GM12878 (cell line): Measurements from ENCODE around the gene PPP1R10. TPM values are rescaled to one million over a fixed set of nuclear protein-coding genes. Genes with fewer than 3 reads are reported as not detected.

ENCODE experiments used
- EP300 ChIP-seq, 2 experiments: fragments of 150-350 bp in 1 of 2; IDR thresholded peaks; 2 replicates each; pipeline ENCODE4 v1.6.1; 2011 to 2012; ENCODE audit warnings: low read depth in 2 of 2, low read length in 2 of 2, borderline replicate concordance in 1 of 2, improper control_type of control experiment in 1 of 2, inconsistent platforms in 1 of 2; ENCODE audit not compliant: control insufficient read depth in 1 of 2
- HDGF ChIP-seq: fragments of 450-650 bp; IDR thresholded peaks from 2 replicates; pipeline ENCODE4 v1.6.1; 2016; ENCODE audit warnings: antibody characterized with exemption
- MYC ChIP-seq: IDR thresholded peaks from 2 replicates; pipeline ENCODE4 v1.6.1; 2011; ENCODE audit warnings: mild to moderate bottlenecking, low read length, moderate library complexity, inconsistent platforms; ENCODE audit not compliant: insufficient read depth, insufficient replicate concordance, insufficient read length, severe bottlenecking
- POLR2AphosphoS5 ChIP-seq: IDR thresholded peaks from 2 replicates; pipeline ENCODE4 v1.6.1; 2011; ENCODE audit warnings: mild to moderate bottlenecking, low read length, inconsistent platforms
- SKIL ChIP-seq: fragments of 450-650 bp; IDR thresholded peaks from 2 replicates; pipeline ENCODE4 v1.6.1; 2017; ENCODE audit warnings: mild to moderate bottlenecking, low read depth, inconsistent platforms; ENCODE audit not compliant: poor library complexity, severe bottlenecking
- TCF12 ChIP-seq: IDR thresholded peaks from 2 replicates; pipeline ENCODE4 v1.6.1; 2011; ENCODE audit warnings: low read depth, mild to moderate bottlenecking, low read length
- ZBTB40 ChIP-seq: fragments of 450-650 bp; IDR thresholded peaks from 2 replicates; pipeline ENCODE4 v1.6.1; 2016; ENCODE audit warnings: mild to moderate bottlenecking, moderate library complexity, borderline replicate concordance
- polyA plus RNA-seq, 11 experiments: library from polyadenylated mRNA; depleted of rRNA in 4 of 11; unstranded in 6 of 11; stranded (reverse) in 5 of 11; fragments of >200 nt; fragmentation: Nextera tagmentation in 4 of 11; fragmentation: Illumina TruSeq in 1 of 11; extraction: Ambion mirVana in 4 of 11; extraction: Trizol in 1 of 11; gene quantifications; 1 replicate in 1 of 11; 2 replicates in 10 of 11; pipeline versions ENCODE4 v1.2.1 to v1.2.3, GENCODE V29; 2011 to 2016; ENCODE audit warnings: inconsistent platforms in 2 of 11, missing spikeins in 2 of 11, low read depth in 1 of 11
- total RNA-seq, 4 experiments: library from RNA; depleted of rRNA in 3 of 4; stranded (reverse); fragments of >200 nt in 3 of 4; fragmentation: Illumina TruSeq in 1 of 4; extraction: Trizol in 1 of 4; gene quantifications; 2 replicates each; pipeline versions ENCODE4 v1.2.1 to v1.2.3, GENCODE V29; 2013 to 2021

PPP1R10 gene
- total and polyA plus RNA-seq, 10 of the 15 experiments (the other 5 are each of a cell fraction or from before 2014, with no cell fraction given), result 11.3 to 83.8 (median 41.2) TPM

GRCh38 chr6:30556906-30557682, 59.9 kb downstream of the PPP1R10 start, which contains the start of gene PRR3 (continued):
- TF ChIP-seq ZBTB40, result peak; percentile 98
- TF ChIP-seq EP300 (IDR thresholded peaks at IDR 0.05; ENCODE audit: borderline replicate concordance in 1 of 2, control insufficient read depth in 1 of 2, low read depth in 2 of 2, low read length in 2 of 2), result peak in 1 of 2 experiments; percentile 61; a peak in 1 of 4 replicates
- TF ChIP-seq POLR2AphosphoS5, result peak; percentile 81
- TF ChIP-seq TCF12, result no peak
- TF ChIP-seq SKIL, result no peak
- TF ChIP-seq MYC, result no peak
- no peak for TF ChIP-seq HDGF
